Measurements from ENCODE around the gene OLFM2. TPM values are rescaled to one million over a fixed set of nuclear protein-coding genes. Genes with fewer than 3 reads are reported as not detected.

Gene OLFM2
- total RNA-seq, 1 donor from 2014 or later: 31.8 TPM

- DNase-seq (ENCODE audit: low read depth): no peak
These were observed 25.7 kb downstream of the OLFM2 start for GRCh38 chr19:9910625-9911024.

GRCh38 chr19:9909251-9909650 is 27.1 kb downstream of the OLFM2 start:
- no peak for DNase-seq (ENCODE audit: low read depth)

GRCh38 chr19:9906475-9907087 is 29.7 kb downstream of the OLFM2 start:
- DNase-seq (ENCODE audit: low read depth): peak; percentile 42

DNA sequence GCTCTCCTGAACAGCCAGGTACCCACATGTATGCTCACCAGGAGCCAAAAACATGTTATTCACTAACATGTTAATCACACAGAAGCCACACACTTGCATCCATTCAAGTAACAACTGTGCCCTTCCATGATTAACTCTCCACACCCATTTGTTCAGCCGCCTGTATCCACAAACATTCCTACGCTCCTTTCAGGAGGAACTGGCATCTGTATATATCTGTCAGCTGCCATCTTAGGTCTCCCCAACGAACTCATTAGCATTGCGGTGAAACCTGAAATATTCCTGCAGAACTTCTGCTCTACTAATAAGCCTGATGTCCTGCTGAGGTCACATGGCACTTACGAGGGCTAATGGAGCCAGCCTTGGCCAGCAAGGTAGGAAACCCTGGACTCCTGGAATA is 33.0 kb downstream of the OLFM2 start:
- no peak for DNase-seq (ENCODE audit: low read depth)

DNA sequence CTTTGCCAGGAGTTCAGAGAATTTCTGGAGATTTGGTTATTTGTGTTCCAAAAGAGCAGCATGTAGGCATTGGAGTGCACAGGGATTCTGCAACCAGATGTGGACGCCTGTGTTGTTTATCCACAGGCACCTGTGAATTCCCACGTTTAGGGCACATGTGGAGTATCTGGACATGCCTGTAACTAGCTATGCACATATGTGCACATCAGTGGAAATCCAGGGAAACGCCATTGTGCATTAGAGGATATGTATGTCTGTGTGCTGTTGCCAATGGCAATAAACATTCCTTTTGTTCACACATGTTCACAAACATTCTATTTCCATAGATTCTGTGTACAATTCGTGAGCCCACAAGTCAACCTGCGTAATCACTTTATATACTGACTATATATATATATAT is 34.7 kb downstream of the OLFM2 start:
- no peak for DNase-seq (ENCODE audit: low read depth)

DNA sequence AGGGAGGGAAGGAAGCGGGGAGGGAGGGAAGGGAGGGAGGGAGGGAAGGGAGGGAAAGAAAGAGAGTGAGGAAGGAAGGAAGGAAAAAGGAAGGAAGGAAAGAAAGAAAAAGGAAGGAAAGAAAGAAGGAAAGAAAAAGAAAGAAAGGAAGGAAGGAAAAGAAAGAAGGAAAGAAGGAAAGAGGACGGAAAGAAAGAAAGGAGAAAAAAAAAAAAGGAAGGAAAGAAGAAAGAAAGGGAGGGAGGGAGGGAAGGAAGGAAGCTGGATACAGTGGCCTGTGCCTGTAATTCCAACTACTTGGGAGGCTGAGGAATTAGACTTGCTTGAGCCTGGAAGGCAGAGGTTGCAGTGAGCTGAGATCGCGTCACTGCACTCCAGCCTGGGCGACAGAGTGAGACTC is 35.3 kb downstream of the OLFM2 start:
- DNase-seq (ENCODE audit: low read depth): no peak

GRCh38 chr19:9891609-9892373 is 44.5 kb downstream of the OLFM2 start:
- no peak for DNase-seq (ENCODE audit: low read depth)

GRCh38 chr19:9885077-9885552 is 51.2 kb downstream of the OLFM2 start:
- DNase-seq (ENCODE audit: low read depth): peak; percentile 89

DNA sequence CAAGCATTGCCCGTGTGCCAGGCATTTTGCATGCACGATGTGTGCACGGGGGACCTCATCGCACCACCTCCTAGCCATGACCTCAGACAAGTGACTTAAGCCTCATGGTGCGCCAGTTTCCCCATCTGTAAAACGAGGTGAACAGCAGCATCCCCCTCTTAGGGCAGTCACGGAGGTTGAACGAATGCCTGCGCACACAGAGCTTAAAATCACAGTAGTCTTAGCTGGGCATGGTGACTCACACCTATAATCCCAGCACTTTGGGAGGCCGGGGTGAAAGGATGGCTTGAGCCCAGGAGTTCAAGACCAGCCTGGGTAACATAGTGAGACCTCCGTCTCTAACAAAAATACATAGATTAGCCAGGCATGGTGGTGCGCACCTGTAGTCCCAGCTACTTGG is 52.6 kb downstream of the OLFM2 start:
- DNase-seq (ENCODE audit: low read depth): no peak

GRCh38 chr19:9883231-9883758 is 53.0 kb downstream of the OLFM2 start:
- DNase-seq (ENCODE audit: low read depth): peak; percentile 49

DNA sequence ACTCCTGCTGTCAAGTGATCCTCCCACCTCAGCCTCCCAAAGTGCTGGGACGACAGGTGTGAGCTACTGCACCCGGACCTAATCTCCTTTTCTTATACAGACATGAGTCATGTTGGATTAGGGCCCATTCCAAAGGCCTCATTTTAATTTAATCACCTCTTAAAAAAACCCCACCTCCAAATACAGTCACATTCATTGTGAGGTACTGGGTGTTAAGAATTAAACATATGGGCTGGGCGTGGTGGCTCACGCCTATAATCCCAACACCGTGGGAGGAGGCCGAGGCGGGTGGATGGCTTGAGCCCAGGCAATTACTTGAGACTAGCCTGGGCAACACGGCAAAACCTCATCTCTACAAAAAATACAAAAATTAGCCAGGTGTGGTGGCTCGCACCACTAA is 54.6 kb downstream of the OLFM2 start:
- DNase-seq (ENCODE audit: low read depth): no peak

DNA sequence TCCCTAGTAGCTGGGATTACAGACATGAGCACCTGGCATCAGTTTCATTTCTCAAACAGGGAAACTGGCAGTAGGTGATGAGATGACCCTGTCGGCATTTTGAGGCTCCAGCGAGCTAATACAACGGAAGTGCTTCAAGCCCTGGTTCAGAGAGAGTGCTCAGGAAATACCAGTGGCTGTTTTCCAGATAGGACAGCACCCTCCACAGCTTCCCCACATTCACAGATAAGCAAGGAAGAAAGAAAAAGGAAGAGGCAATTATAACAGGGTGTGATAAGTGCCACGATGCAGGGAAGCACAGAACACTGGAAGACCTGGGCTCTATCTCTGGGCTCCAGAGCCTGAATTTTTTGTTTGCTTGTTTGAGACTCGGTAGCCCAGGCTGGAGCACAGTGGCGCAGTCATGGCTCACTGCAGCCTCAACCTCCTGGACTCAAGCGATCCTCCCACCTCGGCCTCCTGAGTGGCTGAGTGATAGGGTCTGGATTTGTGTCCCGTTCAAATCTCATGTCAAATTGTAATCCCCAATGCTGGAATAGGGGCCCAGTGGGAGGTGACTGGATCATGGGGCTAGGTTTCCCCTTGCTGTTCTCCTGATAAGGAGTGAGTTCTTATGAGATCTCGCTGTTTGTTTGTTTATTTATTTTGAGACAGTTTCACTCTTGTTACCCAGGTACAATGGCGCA is 57.7 kb downstream of the OLFM2 start:
- DNase-seq (ENCODE audit: low read depth): no peak

DNA sequence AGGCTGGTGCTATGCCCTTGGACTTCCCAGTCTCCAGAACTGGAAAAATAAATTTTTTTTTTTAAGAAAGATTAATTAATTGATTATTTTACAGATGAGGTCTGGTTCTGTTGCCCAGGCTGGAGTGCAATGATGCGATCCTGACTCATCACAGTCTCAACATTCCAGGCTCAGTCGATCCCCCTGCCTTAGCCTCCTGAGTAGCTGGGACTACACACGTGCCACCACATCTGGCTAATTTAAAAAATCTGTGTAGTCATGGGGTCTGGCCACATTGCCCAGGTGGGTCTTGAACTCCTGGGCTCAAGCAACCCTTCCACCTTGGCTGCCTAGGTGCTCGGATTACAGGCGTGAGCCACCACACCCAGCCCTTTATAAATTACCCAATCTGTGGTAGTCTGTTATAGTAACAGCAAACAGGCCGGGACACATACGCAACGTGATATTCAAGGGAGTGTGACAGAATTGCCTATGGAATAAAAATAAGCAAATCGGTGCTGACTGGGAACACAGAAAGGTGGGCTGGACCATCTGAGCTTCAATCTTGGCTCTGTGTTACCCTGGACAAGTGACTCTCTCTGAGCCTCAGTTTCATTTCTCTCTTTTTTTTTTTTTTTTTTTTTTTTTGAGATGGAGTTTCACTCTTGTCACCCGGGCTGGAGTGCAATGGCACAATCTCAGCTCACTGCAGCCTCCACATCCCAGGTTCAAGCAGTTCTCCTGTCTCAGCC is 58.4 kb downstream of the OLFM2 start:
- DNase-seq (ENCODE audit: low read depth): no peak

GRCh38 chr19:9875796-9876195 is 60.5 kb downstream of the OLFM2 start:
- no peak for DNase-seq (ENCODE audit: low read depth)

- no peak for DNase-seq (ENCODE audit: low read depth)
These were observed 61.2 kb downstream of the OLFM2 start for GRCh38 chr19:9875031-9875627.

- no peak for DNase-seq (ENCODE audit: low read depth)
These were observed 63.6 kb downstream of the OLFM2 start for GRCh38 chr19:9872618-9873242.

- no peak for DNase-seq (ENCODE audit: low read depth)
These were observed 64.5 kb downstream of the OLFM2 start for GRCh38 chr19:9871626-9872338.

DNA sequence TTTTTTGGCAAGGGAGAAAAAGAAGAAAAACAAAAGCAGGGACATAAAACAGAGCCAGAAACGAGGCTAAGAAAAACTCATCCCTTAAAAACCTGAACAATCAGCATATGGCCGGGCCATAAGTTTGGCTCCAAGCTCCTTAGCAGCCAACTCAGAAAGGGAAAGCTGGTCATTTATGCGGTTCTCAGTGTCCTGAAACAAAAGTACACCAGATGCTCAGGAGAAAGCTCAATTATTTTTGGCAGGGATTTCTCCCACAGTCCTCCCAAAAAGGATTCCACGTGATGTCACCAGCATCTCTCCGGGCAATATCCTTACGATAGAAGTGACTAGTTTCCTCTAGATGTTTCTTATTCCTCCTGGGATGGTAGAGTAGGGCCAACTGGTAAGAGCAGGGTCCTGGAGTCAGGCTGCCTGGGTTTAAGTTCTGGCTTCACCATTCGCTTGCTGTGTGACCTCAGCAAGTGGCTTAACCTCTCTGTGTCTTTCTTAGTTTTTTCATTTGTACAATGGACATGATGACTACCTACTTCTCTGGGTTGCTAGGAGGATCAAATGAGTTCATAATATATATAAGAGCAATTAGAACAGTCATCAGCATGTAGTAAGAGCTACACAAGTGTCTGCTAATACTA is 67.2 kb downstream of the OLFM2 start:
- peak; percentile 4 for DNase-seq (ENCODE audit: low read depth)
